ENCODE measurements around the gene TINAG.
"Not testable (repeated sequence)": the region's sequence is repeated elsewhere in the genome, so short reads cannot be mapped to it uniquely, and the experiment has no call there.

TINAG gene

DNA sequence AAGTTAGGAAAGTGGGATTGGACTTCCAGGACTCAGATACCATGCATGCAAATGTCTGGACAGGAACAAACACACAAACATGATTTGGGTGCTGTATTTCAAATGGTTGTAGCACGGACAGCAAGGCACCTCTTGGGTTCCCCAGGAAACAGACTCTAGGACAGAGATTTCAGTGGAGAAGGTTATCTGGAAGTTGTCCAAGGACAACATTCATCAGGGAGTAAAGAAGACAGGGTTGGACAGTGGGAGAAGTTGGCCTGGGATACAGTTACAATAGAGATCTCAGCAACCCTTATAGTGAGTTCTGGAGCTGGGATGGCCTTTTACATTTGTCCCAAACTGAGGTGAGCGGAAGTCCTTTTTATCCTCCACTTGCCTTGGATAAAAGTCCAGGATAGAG, 19.8 kb upstream of the TINAG start:
- no peak for TF ChIP-seq ZNF274 (IDR thresholded peaks at IDR 0.05; ENCODE audit: low read depth, low read length)
- H3K4me3 ChIP-seq (ENCODE audit: low read length): no peak overlapping the region

GRCh38 chr6:54289426-54289825, 18.8 kb upstream of the TINAG start:
- TF ChIP-seq ZNF274 (IDR thresholded peaks at IDR 0.05; ENCODE audit: low read depth, low read length): no peak
- H3K4me3 ChIP-seq (ENCODE audit: low read length): no peak overlapping the region

- H3K4me3 ChIP-seq (ENCODE audit: low read length): no peak overlapping the region; the same call in 1 of the 2 replicates
- no peak for TF ChIP-seq ZNF274 (IDR thresholded peaks at IDR 0.05; ENCODE audit: low read depth, low read length)
These were observed 17.1 kb upstream of the TINAG start for GRCh38 chr6:54291146-54291545.

- no peak for TF ChIP-seq ZNF274 (IDR thresholded peaks at IDR 0.05; ENCODE audit: low read depth, low read length)
- no peak overlapping the region for H3K4me3 ChIP-seq (ENCODE audit: low read length)
These were observed 16.5 kb upstream of the TINAG start for GRCh38 chr6:54291738-54292137.

DNA sequence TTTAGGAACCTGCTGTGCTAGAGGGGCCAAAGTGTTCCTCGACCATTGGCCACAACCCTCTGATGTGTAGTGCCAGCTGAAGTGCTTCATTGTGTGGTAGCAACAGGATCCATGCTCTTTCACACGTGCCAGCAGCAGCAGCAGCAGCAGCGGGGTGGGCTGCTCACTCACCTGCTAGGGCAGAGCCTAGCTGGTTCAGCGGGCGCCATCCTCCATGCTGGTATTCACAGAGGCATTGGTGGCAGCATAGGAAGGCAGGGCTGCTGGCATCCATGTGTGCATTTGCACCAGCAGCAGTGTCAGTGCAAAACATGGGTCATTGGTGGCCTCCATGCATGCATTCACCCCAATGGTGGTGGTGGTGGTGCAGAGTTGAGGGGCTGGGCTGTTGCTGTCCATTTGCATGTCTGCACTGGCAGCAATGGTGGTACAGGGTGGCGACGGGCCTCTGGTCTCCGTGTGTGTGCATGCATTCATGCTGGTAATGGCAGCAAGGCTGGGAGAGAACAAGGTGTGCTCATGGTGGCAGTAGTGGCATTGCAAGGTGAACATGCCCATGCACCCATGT, 13.2 kb upstream of the TINAG start:
- H3K4me3 ChIP-seq (ENCODE audit: low read length): no peak overlapping the region
- no peak for TF ChIP-seq ZNF274 (IDR thresholded peaks at IDR 0.05; ENCODE audit: low read depth, low read length)

DNA sequence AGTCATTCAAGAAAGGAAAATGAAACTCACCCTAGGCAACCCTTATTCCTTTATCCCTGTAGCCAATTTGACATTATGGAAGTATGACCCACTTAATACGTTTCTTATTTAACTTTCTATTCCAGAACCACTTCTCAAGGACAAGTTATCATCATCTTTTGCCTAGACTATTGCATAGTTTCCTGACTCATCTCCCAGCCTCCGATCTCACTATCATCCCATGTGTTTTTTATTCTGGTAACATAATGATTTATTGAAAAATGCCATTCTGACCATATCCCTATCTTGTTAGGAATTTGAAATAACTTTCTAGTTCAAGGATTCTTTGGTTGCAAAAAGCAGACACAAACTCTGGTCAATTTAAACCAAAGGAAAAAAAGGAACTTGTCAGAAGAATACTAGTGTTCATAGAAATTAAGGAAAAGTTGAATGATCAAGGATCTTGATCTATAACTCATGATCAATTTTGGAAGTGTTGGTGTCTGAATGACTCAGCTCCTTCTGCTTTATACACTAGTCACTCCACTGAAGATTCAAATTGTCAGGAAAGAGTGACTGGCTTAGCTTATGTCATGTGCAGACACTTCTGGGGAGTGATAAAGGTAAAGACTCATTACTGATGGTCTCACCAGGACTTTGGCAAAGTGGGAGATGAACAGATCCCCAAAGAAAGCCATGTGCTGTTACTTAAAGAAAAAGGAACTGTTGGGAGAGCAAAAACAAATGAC, 8.5 kb upstream of the TINAG start:
- TF ChIP-seq ZNF274 (IDR thresholded peaks at IDR 0.05; ENCODE audit: low read depth, low read length): no peak

DNA sequence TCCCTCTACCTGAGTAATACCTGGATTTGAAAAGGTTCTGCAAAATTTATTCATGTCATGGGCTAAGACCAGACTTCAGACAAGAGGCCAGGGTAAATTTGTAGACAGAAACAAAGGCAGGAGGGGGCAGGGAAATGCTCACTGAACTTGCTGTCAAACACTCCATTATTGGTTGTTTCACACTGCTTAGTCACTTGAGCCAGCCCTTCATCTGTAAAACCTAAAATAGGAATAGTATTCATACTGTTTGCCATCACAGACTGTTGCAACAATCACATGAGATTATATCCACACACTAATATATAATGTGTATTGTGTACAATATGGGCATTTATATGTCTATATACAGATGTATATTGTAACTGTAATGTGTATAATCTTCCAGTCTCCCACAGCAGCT, 6.5 kb upstream of the TINAG start:
- H3K4me3 ChIP-seq (ENCODE audit: low read length): no peak overlapping the region
- no peak for TF ChIP-seq ZNF274 (IDR thresholded peaks at IDR 0.05; ENCODE audit: low read depth, low read length)

More for the DNA sequence above, 8.5 kb upstream of the TINAG start:
- H3K4me3 ChIP-seq (ENCODE audit: low read length): no peak overlapping the region

GRCh38 chr6:54307439-54307910, 766 bp upstream of the TINAG start:
- TF ChIP-seq ZNF274 (IDR thresholded peaks at IDR 0.05; ENCODE audit: low read depth, low read length): no peak
- H3K4me3 ChIP-seq (ENCODE audit: low read length): peak overlapping the region; percentile 35; the same call in 1 of the 2 replicates

DNA sequence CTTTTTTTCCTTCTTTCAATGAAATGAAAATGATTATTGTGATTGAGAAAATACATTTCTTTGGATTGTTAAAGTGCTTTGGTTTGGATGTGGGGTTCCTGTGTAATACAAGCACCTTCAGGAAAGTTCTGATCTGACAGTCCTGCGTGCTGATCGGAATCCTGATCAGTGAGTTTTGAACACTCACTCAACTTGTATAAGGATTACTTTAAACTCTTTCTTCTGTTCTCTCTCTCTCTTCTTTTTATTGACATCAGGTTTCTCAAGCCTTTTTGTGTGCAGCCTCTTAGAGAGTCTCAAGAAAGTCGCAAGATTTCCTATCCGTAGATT, 710 bp downstream of the TINAG start:
- H3K4me3 ChIP-seq (ENCODE audit: low read length): peak overlapping the region; percentile 95; the same call in 1 of the 2 replicates
- TF ChIP-seq ZNF274 (IDR thresholded peaks at IDR 0.05; ENCODE audit: low read depth, low read length): no peak

GRCh38 chr6:54310377-54311152, 2.3 kb downstream of the TINAG start:
- peak overlapping the region; percentile 70; the same call in 1 of the 2 replicates for H3K4me3 ChIP-seq (ENCODE audit: low read length)
- no peak for TF ChIP-seq ZNF274 (IDR thresholded peaks at IDR 0.05; ENCODE audit: low read depth, low read length)

DNA sequence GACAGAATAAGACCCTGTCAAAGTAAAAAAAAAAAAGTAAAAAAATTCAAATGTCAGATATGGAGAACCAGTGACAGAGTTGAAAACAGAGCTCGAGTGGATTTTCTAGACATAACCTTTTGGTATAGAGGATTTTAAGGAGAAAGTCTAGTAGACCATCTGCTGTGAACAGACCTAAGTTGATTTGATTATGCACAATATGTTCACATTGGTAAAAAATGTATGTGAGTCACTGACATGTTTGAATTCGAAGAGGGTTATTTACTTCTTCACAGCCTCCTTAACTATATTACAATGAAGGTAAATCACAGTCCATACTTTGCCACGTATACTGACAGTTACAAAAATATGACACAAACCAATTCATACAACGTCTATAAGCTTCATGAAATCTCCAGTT, 7.4 kb downstream of the TINAG start:
- TF ChIP-seq ZNF274 (IDR thresholded peaks at IDR 0.05; ENCODE audit: low read depth, low read length): no peak
- H3K4me3 ChIP-seq (ENCODE audit: low read length): no peak overlapping the region

DNA sequence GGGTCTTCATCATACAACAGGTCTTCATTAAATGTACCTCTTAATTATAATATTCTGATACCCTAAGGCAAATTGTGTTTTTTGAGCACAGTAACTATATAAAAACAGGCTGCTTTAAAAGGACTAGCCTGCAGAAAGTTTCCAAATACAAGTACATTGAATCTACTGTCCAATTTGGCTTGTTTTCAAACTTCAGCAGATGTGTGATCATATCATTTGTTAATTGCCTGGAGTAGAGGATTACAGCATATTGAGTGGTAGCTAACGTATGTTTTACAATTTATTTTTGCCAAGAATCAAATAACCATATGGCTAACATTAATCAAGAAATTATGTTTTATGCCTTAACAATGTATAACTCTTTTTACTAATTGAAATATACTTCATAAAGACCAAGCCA, 12.6 kb downstream of the TINAG start:
- no peak for TF ChIP-seq ZNF274 (IDR thresholded peaks at IDR 0.05; ENCODE audit: low read depth, low read length)
- H3K4me3 ChIP-seq (ENCODE audit: low read length): no peak overlapping the region

- H3K4me3 ChIP-seq (ENCODE audit: low read length): no peak overlapping the region
- no peak for TF ChIP-seq ZNF274 (IDR thresholded peaks at IDR 0.05; ENCODE audit: low read depth, low read length)
These were observed 19.4 kb downstream of the TINAG start for GRCh38 chr6:54327631-54328030.

DNA sequence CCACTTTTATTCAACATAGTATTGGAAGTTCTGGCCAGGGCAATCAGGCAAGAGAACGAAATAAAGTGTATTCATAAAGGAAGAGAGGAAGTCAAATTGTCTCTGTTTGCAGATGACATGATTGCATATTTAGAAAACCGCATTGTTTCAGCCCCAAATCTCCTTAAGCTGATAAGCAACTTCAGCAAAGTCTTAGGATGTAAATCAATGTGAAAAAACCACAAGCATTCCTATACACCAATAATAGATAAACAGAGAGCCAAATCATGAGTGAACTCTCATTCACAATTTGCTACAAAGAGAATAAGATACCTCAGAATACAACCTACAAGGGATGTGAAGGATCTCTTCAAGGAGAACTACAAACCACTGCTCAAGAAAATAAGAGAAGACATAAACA, 23.3 kb downstream of the TINAG start:
- not testable (repeated sequence) for H3K4me3 ChIP-seq (ENCODE audit: low read length)

DNA sequence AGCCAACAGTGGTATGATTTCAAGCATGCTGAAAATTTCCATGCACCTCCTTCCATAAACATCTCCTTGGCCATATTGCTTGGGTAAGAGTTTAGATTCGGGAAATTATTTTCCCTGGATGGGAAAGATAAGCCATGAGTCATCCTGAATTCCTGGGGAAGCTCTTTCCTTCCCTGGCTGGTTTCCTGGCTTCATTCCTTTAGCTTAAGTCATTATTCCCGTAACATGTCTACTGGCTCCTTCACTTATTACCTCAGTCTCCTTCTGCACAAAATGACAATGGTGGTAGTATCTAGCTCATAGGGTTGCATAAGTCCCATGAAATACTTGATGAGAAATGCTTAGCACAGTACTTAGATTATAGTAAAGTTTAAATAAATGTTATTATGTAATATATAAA, 27.6 kb downstream of the TINAG start:
- no peak for TF ChIP-seq ZNF274 (IDR thresholded peaks at IDR 0.05; ENCODE audit: low read depth, low read length)
- no peak overlapping the region for H3K4me3 ChIP-seq (ENCODE audit: low read length)

Data from GM08714 (cell line).